Epithelial cell of prostate (primary cell): ENCODE results near the gene TRABD2B.

Source experiments
- DNase-seq: peaks from one replicate; pipeline ENCODE4 v3.0.0-alpha.2; 2011; ENCODE audit warnings: low read depth, low spot score
- H3K27ac ChIP-seq: fragments of 450-650 bp; 2 replicates; pipeline ENCODE4 v1.5.1; 2017; ENCODE audit warnings: mild to moderate bottlenecking

The TRABD2B gene

DNA sequence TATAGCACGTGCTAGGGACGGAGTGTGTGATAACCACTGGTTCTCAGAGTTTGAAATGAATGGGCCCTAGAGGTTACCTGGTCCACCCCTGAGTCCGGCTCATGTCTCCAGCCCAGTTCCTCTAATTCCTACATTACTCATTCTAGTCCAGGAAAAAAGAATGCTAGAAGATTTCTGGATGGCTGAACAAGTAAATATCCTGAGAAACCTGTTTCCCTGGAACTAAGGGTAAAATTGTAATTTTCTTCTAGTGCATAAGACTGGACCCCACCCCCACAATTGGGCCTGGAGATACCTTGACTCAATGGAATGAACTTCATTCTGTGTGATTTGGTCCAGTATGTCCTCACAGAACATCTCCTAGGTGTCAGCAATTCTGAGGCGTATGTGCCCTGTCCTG, 208.4 kb downstream of the TRABD2B start:
- no peak for DNase-seq
- H3K27ac ChIP-seq = no peak overlapping the region

DNA sequence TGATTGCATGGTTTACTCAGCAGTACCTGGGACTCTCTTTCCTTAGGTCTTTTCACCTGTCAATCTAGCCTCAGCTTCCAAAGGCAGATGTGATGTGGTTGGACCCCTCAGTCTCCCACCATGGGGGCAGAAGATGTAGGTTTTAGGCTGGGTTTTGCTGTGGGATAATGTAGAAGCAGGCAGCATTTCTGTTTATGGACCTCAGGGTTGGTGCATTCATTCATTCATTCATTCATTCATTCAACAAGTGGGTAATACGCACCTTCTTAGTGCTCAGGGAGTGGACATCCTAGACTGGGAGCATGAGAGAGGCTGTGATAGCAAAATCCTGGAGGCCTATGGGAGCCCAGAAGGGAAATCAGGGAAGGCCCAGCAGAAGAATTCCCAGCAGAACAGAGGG, 209.6 kb downstream of the TRABD2B start:
- DNase-seq = no peak
- no peak overlapping the region for H3K27ac ChIP-seq

DNA sequence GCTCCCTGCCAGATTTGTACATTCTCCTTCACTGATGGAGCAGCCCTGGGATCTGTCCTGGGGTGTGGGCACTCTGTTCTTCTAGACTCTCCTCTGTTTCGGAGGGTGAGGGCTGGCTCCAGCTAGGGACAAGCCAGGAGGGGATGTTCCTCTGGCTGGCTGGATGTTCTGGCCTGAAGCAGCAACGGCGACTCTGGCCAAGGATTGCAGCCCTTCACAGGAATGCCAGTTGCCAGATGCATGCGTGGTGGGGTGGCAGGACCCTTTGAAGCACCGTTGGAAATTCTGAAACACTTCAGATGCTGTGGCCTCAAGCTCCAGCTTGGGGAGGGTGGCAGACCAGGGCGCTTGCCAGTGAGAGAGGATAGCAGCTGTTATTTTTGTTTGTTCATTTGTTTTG, 210.9 kb downstream of the TRABD2B start:
- DNase-seq = no peak
- H3K27ac ChIP-seq = no peak overlapping the region

DNA sequence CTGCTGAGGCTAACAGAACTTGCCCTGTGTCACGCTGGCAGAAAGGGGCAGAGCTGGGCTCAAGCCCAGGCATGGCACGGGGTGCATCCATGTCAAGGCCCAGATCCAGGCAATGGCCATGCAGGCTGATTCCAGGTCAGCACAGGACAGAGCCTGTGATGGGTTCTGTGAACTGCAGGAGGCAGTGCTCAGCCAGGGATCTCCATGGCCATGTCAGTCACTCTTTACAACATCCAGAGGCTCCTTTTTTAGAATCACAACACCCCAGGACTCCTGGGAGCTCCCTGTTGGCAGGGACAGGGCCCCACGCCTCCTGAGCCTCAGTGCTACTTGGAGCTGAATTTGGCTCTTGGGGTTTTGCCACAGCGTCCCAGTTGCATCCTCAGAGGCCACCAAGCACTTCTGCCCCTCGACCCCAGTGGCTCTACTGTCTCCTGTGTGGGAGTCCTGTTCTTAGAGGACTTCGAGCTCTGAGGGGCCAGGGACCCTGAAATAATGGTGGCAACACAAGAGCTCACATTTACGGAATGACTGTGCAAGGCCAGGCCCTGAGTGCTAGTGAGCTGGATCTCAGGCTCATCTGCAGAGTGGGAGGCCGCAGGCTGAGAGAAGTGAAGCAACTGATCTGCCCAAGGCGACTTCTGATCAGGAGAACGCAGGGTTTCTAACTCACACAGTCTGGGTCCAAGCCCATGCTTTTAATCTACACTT, 211.5 kb downstream of the TRABD2B start:
- no peak for DNase-seq
- no peak overlapping the region for H3K27ac ChIP-seq

DNA sequence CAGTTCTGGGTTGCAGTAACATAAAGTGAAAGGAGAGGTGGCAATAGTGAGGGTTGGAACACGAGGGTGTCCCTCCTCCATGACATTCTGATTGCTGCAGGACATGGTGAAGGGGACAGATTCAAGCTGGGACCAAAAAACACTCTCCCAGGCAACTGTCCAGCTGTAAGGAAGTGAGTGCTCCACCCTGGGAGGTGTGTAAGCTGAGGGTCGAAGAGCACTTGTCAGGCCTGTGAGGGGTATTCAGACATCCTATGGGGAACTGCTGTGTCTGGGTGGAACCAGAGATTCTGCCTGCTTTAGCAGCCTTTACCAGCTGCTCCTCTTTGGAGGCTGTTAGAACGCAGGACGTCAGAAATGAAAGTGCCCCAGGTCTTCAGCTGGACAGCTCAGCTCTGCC, 212.1 kb downstream of the TRABD2B start:
- H3K27ac ChIP-seq = no peak overlapping the region
- no peak for DNase-seq

DNA sequence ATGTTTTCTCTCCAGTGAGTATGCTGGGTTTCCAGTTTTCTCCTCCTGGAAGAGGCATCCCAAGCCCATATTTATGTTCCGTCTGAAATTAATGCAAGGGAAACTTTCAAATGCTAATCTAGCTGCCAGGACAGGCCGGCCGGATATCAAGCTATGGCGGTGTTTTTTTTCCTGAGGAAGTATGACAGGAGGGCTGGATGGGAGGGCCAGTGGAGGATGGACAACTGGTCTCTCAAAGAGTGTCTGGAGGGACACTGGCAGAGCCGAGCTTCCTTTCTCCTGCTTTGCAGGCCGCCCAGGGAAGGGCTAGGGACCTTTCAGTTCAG, 212.7 kb downstream of the TRABD2B start:
- no peak overlapping the region for H3K27ac ChIP-seq
- DNase-seq = no peak

DNA sequence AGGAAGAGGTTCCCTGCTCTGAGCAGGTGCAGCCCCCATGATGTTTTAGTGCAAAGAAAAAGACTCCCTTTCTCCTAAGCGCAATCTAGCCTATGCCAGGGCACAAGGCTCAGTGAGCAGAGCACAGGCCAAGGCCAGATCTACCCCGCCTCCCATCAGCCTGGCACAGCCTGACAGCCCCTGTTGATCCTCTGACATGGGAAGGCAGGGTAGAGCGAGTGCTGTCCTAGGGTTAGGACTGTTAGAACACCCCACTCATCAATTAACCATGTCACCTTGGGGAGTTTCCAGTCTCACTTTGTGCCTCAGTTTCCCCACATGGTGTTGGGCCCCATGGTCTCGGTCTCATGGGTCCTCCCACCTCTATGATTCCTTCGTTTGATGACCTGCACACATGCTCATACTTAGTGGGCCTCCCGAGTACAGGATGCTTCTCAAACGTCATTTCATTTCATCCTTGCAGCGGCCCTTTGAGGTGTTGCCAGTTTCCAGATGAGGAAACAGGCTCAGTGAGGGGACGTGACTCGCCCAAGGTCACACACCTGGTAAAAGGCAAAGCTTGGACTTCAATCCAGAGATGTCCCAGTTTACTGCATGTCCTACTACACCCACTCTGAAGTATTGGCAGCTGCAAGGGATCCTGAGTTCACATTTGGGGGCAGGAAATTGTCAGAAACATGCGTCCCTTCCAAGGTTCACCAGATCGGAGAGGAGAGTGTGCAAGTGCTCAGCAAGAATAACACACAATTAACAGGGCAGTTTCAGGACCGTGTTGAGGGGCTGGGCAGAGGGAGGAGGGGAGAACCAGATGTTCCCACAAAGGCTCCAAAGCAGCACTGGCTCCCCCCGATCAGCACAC, 213.3 kb downstream of the TRABD2B start:
- no peak for DNase-seq
- no peak overlapping the region for H3K27ac ChIP-seq

DNA sequence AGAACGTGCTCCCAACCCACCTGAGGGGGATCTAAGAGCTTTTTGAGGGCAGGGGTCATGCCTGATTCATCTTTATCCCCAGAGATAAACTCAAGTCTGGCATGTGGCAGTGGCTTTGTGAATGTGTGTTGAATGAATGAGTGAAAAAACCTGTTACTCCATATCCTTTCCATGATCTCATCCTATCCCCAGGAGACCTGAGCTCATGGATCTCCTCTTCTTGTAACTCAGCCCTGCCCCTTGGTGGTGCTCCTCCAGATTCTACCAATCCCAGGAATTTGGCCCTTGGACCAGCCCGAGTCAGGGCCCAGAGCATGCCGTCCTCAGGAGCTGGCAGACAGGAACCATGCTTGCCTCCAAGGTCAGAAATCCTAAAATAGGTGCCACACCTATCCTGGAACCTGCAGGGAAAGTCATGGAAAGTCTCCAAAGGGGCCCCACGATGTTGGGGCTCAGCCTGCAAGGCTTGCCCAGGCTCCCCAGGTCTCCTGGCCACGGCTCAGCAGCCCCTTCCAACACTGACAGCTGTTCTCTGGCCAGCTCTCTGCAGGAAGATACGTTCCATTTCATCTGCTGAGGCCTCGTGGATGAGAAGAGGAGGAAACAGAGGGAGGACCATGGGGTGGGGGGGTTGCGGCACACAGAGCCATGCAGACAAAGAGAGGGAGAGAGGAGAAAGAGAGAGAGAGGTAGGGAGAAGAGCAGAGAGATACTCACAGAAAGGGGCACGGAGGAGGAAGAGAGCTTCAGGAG, 214.6 kb downstream of the TRABD2B start:
- H3K27ac ChIP-seq = no peak overlapping the region
- no peak for DNase-seq

DNA sequence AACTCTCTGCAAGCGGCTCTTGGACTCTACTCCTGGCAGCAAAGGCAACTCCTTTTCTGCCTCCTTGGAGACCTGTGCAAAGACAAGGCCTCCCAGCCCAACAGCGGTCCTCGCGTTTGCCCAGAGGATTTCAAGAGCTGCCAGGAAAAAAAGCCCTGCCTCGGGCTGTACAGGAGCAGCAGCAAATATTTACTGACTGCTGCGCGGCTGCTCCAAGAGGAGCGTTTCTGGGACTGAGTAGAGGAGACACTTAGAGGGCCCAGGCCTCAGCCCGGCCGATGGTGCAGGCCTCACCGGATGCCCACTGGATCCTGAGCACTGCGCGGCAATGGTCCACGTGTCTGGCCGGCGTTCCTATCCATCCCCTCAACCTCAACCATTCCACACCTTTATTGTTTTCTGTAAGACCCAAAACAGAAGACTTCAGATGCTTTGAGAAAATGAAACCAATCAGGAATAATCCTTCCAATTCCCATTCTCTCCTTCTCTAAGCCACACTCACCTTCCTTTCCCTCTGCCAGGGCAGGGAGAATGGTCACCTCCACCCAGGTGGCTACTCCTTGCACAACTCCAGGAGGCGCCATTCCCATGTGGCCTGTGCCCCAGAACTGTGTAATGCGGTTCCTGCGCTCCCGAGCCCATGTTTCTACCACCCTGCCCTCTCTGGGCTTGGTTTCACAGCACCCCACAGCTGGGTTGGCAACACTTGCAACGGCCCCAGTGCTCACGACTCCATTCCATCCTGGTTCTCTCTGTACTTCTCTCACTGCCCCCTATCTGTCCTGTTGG, 215.8 kb downstream of the TRABD2B start:
- no peak overlapping the region for H3K27ac ChIP-seq
- DNase-seq = no peak

DNA sequence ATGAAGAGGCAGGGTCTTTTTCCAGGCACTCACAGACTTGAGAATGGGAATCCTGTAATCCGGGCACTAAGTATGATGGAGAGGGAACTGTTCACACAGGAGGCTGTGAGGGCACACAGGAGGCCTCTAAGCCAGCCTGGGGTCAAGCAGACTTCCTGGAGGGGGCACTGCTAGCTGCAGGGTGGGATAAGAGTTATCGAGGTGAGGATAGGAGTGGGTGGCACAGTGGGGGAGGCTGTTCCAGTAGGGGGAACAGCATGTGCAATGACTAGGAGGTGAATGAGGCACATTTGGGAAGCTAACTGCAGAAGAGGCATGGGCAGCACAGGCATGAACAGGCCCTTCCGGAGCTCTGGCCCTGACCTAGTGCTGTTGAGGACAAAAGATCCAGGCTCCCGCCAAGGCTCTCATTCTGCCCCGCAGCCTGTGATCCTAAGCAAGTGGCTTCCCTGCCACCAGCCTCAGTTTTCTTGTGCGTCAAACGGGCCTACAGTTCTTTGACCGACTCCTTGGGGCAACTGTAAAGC, 216.7 kb downstream of the TRABD2B start:
- H3K27ac ChIP-seq = no peak overlapping the region
- DNase-seq = no peak

DNA sequence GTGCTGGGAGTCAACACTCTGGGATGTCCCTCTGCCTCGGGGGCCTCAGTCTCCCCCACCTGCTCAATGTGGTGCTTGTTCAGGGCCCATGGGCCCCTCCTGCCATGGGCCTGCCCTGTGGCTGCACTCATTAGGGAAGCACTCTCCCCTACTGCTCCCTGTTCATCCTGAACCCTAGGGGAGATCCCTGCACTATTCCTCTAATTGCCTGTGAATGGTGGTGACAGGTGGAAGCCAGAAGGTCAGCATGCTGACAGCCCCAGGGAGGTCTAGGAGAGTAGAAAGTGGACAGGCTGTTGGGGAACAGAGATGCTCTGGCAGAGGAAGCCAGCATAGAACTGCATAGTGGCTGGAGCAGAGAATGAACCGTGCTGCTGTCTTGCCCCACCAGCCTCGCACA, 217.6 kb downstream of the TRABD2B start:
- no peak for DNase-seq

DNA sequence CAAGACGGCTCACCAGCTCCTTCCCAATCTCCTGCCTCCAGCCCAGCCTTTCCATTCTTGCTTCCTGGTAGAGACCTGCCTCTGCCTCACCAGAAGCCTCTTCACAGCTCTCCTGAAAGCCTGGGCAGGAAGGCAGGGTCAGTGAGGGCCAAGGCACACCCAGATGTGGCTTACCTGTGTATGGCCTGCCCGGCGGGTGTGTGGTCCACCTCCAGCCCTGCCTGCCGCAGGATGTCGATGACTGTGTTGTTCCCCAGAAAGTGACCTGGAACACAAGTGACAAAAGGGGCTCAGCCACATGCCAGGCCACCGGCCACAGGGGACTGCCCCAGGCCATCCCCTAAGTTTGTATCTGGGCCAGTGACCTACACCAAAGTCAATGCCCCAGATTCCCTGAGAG, 218.9 kb downstream of the TRABD2B start:
- DNase-seq = no peak
- H3K27ac ChIP-seq = no peak overlapping the region

More for the DNA sequence above, 217.6 kb downstream of the TRABD2B start:
- no peak overlapping the region for H3K27ac ChIP-seq

DNA sequence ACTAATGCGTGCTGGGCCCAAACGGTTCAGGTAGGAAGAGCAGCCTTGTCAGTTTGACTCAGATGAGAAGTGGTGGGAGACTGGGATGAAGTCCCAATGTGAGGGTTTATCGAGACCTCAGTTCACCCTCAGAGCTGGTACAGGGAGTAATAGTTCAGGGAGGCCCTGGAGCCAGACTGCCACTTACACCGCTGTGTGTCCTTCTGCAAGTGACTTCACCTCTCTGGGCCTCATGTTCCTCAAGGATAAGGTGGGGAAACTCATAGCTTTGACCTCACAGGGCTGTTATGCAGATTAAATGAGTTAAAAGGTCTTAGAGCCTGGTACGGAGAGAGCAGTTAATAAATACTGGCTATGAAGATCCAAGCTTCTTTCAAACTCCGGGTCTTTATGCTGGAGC, 219.9 kb downstream of the TRABD2B start:
- no peak overlapping the region for H3K27ac ChIP-seq
- no peak for DNase-seq

DNA sequence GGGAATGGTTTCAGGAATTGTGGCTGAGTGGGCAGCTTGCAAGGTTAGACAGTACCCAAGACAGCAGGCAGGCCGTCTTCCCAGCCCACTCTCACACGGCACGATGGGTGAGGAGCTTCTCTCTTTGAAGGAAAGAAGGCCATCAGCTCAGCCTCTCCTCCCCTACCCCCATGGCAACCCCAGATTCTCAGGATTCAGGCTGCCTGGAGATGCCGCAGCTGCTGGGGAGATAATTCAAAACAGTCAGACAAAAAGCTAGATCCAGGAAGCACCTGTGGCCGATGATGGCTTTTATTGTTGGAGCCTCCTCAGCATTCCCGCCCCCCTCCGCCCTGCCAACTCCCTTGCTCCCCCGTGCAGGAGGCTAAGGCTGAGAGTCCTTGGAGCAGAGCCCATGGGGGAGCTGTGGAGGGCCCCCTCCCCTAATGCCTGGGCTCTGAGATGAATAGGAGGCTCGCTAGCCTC, 220.5 kb downstream of the TRABD2B start:
- H3K27ac ChIP-seq = no peak overlapping the region

DNA sequence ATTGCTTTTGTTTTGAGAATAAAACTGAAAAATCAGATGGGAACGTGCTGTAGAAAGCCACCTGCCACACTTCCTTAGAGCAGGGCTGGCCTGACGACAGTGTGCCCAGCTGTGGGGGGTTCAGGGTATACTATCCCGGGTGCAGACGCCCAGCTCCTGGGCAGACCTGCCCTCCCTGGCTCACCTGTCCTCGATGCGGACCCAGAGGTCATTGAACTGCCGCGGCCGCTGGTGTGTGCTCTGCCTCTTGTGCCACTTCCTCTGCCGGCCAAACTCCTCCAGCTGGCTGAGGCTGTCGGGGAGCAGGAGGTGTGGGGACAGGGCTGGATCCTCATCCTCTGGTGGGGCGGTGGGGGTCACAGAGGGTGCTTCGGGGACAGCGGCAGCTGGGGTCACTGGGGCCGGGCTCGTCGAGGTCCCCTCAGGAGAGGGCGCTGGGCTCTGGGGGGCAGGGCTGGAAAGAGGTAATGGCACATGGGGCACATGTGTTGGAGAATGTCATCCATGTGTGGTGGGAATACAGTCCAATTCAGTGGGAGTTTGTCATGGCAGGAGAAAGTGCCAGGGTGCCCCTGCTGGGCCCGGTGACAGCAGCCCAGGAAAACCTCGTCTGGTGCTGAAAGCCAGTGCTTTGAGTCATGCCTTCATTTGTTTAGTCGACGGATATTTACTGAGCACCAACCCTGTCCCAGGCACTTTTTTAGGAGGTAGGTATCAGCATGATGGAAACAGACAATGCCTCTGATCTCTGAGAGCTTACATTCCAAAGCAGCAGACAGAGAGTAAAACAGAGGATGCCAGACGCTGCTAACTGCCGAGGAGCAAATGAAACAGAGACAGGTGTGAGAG, 222.0 kb downstream of the TRABD2B start:
- no peak for DNase-seq
- H3K27ac ChIP-seq = no peak overlapping the region

More for the DNA sequence above, 220.5 kb downstream of the TRABD2B start:
- DNase-seq = no peak

DNA sequence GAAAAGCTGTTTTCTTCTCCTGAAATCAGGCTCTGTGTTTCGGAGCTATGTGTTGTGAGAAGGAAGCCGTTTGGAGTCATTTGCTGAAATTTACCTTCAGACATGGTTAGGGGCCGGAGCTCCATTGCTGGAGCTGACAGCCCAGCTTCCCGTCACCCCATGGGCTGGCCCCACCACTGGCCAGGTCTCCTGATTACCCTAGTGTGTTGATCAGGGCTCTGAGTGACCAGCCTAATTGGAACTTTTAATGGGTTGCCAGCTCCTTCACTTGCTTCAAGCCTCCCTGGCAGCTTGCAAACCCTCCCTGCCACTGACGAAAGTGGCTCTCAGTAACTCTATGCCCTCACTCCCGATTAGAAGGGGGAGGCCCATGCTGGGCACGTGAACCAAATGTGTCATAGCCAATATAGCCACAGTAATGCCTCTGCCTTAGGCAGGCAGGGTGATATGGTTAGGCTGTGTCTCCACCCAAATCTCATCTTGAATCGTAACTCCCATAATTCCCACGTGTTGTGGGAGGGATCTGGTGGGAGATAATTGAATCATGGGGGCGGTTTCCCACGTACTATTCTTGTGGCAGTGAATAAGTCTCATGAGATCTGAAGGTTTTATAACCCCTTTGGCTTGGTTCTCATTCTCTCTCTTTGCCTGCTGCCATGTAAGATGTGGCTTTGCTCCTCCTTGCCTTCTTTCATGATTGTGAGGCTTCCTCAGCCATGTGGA, 224.1 kb downstream of the TRABD2B start:
- H3K27ac ChIP-seq = no peak overlapping the region

DNA sequence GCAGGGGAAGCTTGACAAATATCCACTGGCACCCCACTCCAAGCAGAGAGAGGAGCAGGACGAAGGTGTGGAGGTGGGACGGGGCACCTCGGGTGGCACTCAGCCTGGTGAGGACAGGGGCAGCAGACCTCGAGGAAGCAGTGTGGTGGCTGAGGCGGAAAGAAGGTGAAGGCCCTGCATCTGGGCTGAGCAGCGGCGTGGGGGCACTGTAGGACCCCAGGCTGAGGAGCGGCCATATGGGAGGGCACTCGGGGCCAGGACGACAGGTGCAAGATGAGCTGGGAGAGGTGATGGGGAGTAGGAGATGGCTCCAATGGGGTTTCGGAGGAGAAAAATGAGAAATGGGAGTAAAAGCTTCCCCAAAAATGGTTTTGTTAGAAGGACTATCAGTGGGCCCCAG, 224.9 kb downstream of the TRABD2B start:
- no peak for DNase-seq
- H3K27ac ChIP-seq = no peak overlapping the region

More for the DNA sequence above, 224.1 kb downstream of the TRABD2B start:
- DNase-seq = no peak

DNA sequence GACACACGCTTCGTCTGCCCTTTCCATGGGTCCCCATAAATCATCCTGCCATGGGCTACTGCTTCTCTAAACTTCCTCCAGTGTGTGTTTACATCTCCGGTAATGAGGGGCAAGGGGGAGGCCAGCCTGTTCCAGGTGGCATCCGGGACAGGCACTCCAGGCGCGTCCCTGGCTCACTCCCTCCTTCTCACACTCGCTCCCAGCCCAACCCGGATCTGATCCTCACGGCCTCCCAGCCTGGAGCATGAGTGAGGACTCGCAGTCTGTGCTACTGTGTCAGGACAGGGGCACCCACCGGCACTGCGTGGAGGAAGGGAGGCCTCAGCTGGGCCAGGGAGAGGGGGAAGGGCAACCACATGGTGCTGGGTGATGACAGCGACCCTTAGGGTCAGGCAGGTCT, 225.4 kb downstream of the TRABD2B start:
- H3K27ac ChIP-seq = no peak overlapping the region
- no peak for DNase-seq
